SIG-M5 treated with dmso at 0.1 percent for 504 hours (cell line): ENCODE data around the gene CKB.

Source experiments
- DNase-seq: peaks from one replicate; lab custom pipeline; 2025; ENCODE audit not compliant: unreplicated experiment; lab: John Stamatoyannopoulos, UW

CKB gene

GRCh38 chr14:103522649-103523574 lies at the start of gene CKB:
CKB (minus strand) TSS chr14:103522830; CDS start chr14:103522493, 337 bp downstream.
- DNase-seq, result no peak

DNA sequence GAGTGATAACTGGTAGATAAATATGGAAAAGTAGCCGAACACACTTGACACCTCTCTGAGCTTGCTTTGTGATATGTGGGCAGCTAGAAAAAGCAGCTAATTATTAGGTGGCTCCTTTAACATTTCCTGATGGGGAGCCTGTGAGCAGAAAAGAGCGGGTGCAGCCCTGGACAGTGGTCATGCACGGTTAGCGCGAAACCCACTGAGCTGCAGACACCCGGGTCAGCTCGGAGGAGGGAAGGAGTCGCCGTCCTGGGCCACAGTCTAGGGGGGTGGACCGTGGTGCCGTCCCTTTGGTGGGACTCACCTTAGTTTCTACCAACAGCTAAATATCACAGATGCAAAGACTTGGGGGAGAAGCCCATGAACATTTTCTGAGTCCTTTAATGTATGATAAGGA lies 46.8 kb upstream of the CKB start:
- DNase-seq, result no peak

GRCh38 chr14:103568952-103569351 lies 46.3 kb upstream of the CKB start:
- DNase-seq, result no peak

- no peak for DNase-seq
These were observed 41.3 kb upstream of the CKB start for GRCh38 chr14:103563844-103564505.

DNA sequence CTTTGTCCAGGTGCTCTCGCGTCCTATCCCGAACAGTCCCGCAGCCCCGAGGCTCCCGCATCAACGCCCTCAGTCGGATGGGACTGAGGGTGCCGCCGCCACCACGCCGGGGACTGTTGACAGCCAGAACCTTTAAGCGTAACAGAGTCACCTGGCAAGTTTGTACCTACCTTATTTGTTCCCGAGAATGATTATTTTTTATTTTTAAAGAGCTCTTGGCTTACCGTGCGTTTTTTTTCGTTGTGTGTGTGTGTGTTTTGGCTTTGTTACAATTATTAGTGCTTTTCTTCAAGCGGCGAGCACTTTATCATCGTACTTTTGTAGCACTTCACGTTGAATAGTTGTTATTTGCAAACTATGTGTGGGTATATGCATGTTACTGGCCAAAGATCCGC lies 40.6 kb upstream of the CKB start:
- no peak for DNase-seq

GRCh38 chr14:103562429-103563225 lies 40.0 kb upstream of the CKB start, which contains the start of the genes BAG5 and COA8:
BAG5 (minus strand) TSS chr14:103562657; CDS start chr14:103561164, 1,493 bp downstream.
COA8 (plus strand) TSS chr14:103562960; CDS start chr14:103563002, 42 bp downstream.
- peak; percentile 73 for DNase-seq

GRCh38 chr14:103562179-103562428 lies 39.5 kb upstream of the CKB start:
- DNase-seq, result no peak

GRCh38 chr14:103561381-103562178 lies 39.0 kb upstream of the CKB start:
- DNase-seq, result peak; percentile 19

GRCh38 chr14:103560691-103561090 lies 38.1 kb upstream of the CKB start:
- DNase-seq, result no peak

DNA sequence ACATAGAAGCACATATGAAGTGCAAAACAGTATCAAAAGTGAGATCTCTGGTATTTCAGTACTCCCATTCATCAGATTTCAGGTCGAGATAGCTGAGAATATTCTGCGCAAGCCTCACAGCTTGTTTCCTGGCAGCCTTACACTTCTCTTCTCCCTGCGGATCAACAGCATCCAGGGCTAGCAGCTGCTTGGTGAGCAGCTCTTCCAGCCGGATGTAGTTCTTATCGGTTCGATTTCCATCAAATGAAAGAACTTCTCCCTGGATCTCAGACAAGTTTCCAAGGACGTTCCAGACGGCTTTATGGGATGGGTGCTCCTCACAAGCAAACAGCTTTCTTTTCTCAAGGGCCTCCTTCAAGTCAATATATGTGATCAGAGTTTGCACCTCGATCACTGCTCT lies 37.1 kb upstream of the CKB start:
- no peak for DNase-seq

GRCh38 chr14:103558071-103558882 lies 35.6 kb upstream of the CKB start:
- DNase-seq, result no peak

DNA sequence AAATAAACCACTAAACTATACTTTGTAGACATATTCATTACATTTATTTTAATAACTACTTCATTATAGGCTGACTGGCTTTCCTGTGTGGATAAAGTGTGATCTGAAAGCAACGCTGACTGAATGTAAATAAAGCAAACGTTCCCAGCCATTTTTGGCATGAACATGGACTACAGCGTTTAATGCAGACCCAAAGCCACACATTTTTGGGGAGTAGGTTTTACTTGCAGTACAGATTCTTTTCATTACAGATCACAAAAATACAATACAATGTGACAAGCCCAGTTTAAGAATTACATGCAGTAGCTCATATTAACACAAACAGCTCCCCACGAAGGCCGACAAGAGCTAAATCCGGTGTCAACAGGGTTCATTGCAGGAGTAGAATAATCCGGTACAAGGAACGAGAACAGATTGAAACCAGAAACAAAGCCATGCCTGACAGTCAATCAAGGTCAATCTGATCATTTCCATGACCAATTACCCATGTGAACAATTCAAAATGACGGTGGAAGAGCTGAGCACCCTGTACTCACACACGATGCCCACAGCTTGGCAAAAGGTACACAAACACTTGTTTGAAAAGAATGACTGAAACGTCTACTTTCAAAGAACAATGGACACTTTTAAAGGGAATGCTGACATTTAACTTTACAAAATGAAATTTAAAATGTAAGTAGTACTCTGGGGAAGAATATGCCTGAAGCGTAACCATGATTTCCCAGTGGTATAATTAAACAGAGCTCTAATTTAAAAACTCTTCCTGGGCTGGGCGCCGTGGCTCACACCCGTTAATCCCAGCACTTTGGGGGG lies 34.5 kb upstream of the CKB start:
- no peak for DNase-seq

DNA sequence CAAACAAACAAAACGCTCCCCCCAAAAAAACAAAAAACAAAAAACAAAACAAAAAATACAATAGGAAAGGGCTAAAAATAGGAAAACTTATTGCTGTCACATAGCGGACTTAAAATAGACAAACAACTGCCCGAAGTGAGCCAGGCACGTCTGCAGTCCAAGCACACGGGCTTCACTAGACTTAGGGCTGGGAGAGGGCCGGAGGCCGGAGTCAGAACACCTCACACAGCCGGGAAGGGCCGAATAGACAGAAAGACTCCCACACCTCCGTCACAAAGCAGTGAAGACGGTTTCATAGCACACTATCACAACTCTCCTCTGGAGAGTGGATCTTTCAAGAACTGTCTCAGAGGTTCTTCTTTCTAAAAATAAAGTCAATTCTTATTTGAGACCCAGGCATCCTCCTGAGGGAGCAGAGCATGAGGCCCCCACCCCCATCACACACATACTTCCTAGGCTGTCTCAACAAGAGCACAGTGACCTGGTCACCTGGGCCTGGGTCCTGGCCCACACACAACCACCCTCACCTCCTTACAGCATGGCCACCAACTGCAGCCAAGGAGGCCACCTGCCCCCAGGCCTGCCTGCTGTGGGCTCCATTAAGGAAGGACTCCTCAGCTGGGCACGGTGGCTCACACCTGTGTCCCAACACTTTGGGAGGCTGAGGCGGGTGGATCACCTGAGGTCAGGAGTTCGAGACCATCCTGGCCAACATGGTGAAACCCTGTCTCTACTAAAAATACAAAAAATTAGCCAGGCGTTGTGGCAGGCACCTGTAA lies 33.1 kb upstream of the CKB start:
- DNase-seq, result no peak

DNA sequence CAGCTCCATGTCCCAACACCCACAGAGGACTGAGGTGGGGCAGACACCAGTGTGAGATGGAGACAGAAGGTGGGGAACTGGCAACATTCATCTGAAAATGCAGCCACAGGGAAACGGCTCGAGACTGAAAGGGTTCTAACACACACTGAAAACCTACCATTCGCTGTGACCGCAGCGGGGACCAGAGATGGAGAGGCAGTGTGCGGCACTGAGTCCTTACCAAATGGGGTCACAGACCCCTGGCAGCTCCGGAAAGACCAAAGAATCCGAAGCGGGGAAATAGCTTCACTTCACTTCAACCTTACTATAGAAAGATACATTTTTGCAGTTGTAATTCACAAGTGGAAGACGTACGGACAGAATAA lies 30.2 kb upstream of the CKB start:
- DNase-seq, result no peak

GRCh38 chr14:103552011-103552845 lies 29.6 kb upstream of the CKB start:
- no peak for DNase-seq

GRCh38 chr14:103551338-103551762 lies 28.7 kb upstream of the CKB start:
- no peak for DNase-seq
